Vagina (tissue), 2 donors: ENCODE measurements around the gene TMEM164.

Experiments
- POLR2AphosphoS5 ChIP-seq, 2 donors: sonication (generic); formaldehyde crosslinking; IDR thresholded peaks; one replicate each; pipeline ENCODE4 v1.9.0; 2017; ENCODE audit warnings: antibody characterized with exemption in 2 of 2, mild to moderate bottlenecking in 2 of 2, low read depth in 1 of 2; ENCODE audit not compliant: insufficient read depth in 1 of 2
- TF ChIP-seq, protein P1 (sequence below), 3 experiments: fragments of 450-650 bp in 2 of 3; fragments of 200-600 bp in 1 of 3; sonication (generic) in 1 of 3; IDR thresholded peaks; one replicate each; pipeline ENCODE4 v1.5.1; 2017 to 2019; ENCODE audit warnings: antibody characterized with exemption in 3 of 3, mild to moderate bottlenecking in 2 of 3, moderate library complexity in 2 of 3

GRCh38 chrX:110034036-110034435 is 31.1 kb downstream of the TMEM164 start:
- TF ChIP-seq, protein P1, sequence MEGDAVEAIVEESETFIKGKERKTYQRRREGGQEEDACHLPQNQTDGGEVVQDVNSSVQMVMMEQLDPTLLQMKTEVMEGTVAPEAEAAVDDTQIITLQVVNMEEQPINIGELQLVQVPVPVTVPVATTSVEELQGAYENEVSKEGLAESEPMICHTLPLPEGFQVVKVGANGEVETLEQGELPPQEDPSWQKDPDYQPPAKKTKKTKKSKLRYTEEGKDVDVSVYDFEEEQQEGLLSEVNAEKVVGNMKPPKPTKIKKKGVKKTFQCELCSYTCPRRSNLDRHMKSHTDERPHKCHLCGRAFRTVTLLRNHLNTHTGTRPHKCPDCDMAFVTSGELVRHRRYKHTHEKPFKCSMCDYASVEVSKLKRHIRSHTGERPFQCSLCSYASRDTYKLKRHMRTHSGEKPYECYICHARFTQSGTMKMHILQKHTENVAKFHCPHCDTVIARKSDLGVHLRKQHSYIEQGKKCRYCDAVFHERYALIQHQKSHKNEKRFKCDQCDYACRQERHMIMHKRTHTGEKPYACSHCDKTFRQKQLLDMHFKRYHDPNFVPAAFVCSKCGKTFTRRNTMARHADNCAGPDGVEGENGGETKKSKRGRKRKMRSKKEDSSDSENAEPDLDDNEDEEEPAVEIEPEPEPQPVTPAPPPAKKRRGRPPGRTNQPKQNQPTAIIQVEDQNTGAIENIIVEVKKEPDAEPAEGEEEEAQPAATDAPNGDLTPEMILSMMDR (IDR thresholded peaks at IDR 0.05), result no peak
- TF ChIP-seq POLR2AphosphoS5 (IDR thresholded peaks at IDR 0.05; ENCODE audit: insufficient read depth in 1 of 2, low read depth in 1 of 2), result no peak
